22Rv1 (cell line): Measurements from ENCODE around the gene SCO2.

ENCODE experiments used
- ZFX ChIP-seq: fragments of 450-650 bp; IDR thresholded peaks from 2 replicates; pipeline ENCODE4 v1.6.1; 2017; ENCODE audit warnings: antibody characterized with exemption, borderline replicate concordance
- TF ChIP-seq, protein P1 (sequence below): fragments of 450-650 bp; IDR thresholded peaks from 2 replicates; pipeline ENCODE4 v1.5.1; 2017; ENCODE audit warnings: mild to moderate bottlenecking

DNA sequence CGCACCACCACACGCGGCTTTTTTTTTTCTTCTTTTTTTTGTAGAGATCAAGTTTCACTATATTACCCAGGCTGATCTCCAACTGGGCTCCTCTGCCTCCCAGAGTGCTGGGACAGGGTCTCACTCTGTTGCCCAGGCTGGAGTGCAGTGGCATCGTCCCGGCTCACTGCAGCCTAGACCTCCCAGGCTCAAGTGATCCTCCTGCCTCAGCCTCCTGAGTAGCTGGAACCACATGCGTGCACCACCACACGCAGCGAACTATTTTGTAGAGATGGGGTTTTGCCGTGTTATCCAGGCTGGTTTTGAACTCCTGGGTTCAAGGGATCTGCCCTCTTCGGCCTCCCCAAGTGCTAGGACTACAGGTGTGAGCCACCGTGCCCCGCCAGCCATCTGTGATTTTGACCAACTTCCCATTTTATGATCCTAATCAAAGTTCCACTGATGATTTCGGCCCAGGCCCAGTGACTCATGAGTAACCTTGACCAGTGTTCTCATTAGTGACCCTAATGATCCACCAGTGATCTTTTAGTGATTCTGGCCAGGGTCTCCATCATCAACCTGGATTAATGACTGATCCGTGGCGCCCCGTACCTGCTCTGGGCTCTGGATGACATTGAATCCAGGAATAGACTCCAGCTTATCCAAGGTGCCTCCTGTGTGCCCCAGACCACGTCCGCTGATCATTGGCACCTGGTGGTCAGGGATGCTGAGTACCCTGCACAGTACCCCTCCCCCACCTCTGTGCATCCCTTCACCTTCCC lies 2.7 kb upstream of the SCO2 start:
- TF ChIP-seq, protein P1, sequence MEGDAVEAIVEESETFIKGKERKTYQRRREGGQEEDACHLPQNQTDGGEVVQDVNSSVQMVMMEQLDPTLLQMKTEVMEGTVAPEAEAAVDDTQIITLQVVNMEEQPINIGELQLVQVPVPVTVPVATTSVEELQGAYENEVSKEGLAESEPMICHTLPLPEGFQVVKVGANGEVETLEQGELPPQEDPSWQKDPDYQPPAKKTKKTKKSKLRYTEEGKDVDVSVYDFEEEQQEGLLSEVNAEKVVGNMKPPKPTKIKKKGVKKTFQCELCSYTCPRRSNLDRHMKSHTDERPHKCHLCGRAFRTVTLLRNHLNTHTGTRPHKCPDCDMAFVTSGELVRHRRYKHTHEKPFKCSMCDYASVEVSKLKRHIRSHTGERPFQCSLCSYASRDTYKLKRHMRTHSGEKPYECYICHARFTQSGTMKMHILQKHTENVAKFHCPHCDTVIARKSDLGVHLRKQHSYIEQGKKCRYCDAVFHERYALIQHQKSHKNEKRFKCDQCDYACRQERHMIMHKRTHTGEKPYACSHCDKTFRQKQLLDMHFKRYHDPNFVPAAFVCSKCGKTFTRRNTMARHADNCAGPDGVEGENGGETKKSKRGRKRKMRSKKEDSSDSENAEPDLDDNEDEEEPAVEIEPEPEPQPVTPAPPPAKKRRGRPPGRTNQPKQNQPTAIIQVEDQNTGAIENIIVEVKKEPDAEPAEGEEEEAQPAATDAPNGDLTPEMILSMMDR = no peak
- no peak for TF ChIP-seq ZFX
